Measurements from ENCODE around the gene S1PR5. TPM values are rescaled to one million over a fixed set of nuclear protein-coding genes. Genes with fewer than 3 reads are reported as not detected.

S1PR5 gene
- total and polyA plus RNA-seq, 2 of the 8 experiments (the other 6 are each of a cell fraction or from before 2014, with no cell fraction given) = 2.4 to 8.6 TPM

GRCh38 chr19:10517361-10517759, at the start of gene S1PR5 (continued):
- no peak for TF ChIP-seq GABPA (IDR thresholded peaks at IDR 0.05; ENCODE audit: borderline replicate concordance, insufficient read depth, low read length)
- 0 out of 2 replicates have a peak, but pooled peaks have one; percentile 35 for TF ChIP-seq YY1 (IDR thresholded peaks at IDR 0.05; ENCODE audit: low read depth, low read length)
- TF ChIP-seq KDM1A (IDR thresholded peaks at IDR 0.05; ENCODE audit: borderline replicate concordance, low read length) = 0 out of 2 replicates have a peak, but pooled peaks have one; percentile 17
- peak; percentile 8 for TF ChIP-seq EZH2 (IDR thresholded peaks at IDR 0.05; ENCODE audit: low read depth, low read length, severe bottlenecking)
- no peak for TF ChIP-seq RNF2 (IDR thresholded peaks at IDR 0.05; ENCODE audit: borderline replicate concordance, low read depth, low read length, missing control alignments, poor library complexity, severe bottlenecking)
- TF ChIP-seq, protein P1, sequence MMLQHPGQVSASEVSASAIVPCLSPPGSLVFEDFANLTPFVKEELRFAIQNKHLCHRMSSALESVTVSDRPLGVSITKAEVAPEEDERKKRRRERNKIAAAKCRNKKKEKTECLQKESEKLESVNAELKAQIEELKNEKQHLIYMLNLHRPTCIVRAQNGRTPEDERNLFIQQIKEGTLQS (IDR thresholded peaks at IDR 0.05; ENCODE audit: insufficient read depth, low read depth, low read length) = no peak
- TF ChIP-seq EGR1 (IDR thresholded peaks at IDR 0.05; ENCODE audit: borderline replicate concordance, low read depth, low read length) = peak; percentile 14; the same call in 1 of the 2 replicates
- peak; percentile 86 for TF ChIP-seq KDM4A (IDR thresholded peaks at IDR 0.05; ENCODE audit: low read depth, low read length, severe bottlenecking)
- no peak for TF ChIP-seq POLR2A (IDR thresholded peaks at IDR 0.05; ENCODE audit: control extremely low read depth in 1 of 2, low read depth in 2 of 2, low read length in 2 of 2)
- no peak for TF ChIP-seq CREB1 (IDR thresholded peaks at IDR 0.05)
- TF ChIP-seq RBBP5 (IDR thresholded peaks at IDR 0.05; ENCODE audit: borderline replicate concordance, low read depth, low read length) = no peak
- TF ChIP-seq SP1 (IDR thresholded peaks at IDR 0.05; ENCODE audit: low read depth, low read length) = no peak
- TF ChIP-seq SIX5 (IDR thresholded peaks at IDR 0.05; ENCODE audit: low read depth, low read length) = no peak
- no peak for TF ChIP-seq SAP30 (IDR thresholded peaks at IDR 0.05; ENCODE audit: insufficient read depth, insufficient replicate concordance, low read length)

Measured in H1 (cell line).